A549 treated with CpdA at 1 μM for 4 hours (cell line): ENCODE data around the gene RNF157. TPM values are rescaled to one million over a fixed set of nuclear protein-coding genes. Genes with fewer than 3 reads are reported as not detected.

Source experiments
- total RNA-seq: library from RNA; stranded (reverse); fragments of 200-300 nt; extraction: Qiagen RNA extraction; gene quantifications from 5 replicates; pipeline ENCODE4 v1.2.3, GENCODE V29; 2022; ENCODE audit warnings: low read depth

Gene RNF157
- 5.4 to 10.6 TPM (median 6.3 TPM) in 5 replicates for total RNA-seq

DNA sequence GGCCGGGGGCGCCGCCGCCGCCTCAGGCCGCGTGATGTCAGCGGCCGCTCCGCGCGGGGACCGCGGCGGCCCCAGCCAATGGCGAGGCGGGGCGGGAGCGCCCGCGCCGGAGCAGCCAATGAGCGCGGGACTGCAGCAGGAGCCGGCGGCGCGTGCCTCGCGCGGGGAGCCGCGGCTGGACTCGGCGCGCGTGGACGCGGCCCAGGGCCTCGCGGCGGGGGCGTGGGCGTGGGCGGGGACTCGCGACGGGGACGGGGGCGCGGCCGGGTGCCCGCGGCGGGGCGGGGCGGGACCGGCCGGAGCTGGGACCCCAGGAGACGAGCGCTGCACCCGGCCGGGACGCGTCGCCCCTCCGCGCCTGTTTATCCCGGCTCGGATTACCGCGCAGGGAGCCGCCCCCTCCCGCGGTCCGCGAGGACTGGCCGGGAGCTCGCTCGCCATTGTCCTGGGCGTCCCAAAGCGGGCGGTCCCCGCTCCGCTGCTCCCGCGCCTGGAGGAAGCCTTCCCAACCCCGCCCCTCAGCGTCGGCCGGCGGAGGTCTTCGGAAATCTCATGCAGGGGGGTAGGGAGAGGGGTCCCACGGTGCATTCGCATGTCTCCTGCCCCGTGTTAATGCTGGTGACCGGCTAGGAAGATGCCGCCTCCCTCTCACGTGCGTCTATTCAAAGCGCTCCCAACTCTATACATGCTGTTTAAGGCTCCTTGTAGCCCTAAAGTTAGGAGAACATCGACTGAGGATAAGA, at the start of gene RNF157:
RNF157 (minus strand) TSS at position 33 of the 743 bp plus-strand sequence. CDS start 253 bp downstream, outside the sequence.

DNA sequence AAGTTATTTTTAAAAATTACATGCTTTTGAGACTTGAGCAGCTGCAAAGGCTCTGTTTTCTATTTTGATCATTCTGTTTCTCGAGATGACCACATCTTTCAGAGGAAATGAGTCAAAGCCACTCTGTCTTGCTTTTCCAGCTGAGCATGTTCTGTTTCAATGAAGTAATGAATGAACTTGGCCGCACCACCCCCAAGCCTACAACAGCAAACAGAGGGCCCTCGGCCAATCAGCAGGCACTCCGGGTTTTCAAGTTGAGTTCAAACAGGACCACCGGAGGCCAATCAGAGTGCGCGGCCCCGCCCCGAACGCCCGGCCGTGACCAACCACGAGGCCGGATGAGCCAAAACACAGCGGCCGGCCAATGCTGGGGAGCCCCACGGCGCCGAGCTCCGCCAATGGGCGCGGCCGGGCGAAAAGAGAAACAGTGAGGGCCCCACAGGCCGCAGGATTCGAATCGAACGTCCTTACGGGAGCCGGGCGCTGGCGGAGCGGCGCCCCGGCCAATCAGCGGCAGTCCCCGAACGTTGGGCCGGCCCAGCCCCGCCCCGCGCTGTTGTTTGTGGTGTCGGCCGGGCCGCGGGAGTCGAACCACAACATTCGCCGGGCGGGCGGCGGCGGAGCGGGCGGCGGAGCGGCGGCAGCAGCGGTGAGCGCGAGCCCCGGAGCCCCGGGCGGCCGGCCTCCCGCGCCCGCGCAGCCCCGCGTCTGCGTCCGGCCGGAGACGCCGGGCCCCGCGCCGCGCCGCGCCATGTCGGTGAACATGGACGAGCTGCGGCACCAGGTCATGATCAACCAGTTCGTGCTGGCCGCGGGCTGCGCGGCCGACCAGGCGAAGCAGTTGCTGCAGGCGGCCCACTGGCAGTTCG, 24.7 kb upstream of the RNF157 start, which contains the start of gene UBALD2:
UBALD2 (plus strand) TSS at position 594 of the 869 bp plus-strand sequence; CDS start at position 752, 158 bp downstream.

DNA sequence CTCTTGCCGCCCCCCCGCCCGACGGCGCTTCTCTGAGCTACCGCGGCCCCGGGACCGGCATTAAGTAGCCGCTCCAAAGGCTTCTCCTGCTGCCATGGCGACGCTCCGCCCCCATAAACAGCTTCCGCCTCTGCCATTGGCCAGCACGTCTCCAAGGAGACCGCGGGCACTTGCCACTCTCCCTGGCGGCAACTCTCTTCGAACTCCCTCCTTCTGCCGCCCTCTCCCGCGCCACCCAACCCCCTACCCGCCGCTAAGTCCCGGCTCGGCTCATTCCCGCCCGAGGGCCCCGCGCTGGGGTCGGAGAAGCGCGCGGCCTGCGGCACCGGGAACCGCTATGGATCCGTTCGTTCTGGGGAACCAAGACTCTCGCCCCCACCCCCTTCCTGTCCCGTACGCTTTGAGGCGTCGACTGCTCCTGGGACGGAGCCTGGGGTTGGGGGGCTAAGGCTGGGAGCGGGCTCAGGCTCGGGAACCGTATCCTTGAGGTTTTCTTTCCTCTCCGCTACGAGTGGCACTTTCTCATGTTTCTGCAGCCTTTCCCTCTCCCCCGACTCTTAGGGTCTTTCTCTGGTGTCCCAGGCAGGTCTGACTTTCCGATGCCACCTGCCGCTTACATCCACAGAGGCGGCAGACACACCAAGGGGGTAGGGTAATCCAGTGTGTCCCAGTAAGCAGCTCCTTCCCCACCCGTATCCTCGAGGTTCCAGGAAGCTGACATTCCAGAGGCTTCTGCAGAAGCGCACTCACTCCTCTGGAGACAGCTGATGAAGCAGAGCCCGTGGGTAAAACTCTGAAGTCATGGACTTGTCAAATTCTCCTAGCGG, 98.9 kb downstream of the RNF157 start, which contains the start of gene FOXJ1:
FOXJ1 (minus strand) TSS at position 34 of the 827 bp plus-strand sequence. CDS start 850 bp downstream, outside the sequence.

DNA sequence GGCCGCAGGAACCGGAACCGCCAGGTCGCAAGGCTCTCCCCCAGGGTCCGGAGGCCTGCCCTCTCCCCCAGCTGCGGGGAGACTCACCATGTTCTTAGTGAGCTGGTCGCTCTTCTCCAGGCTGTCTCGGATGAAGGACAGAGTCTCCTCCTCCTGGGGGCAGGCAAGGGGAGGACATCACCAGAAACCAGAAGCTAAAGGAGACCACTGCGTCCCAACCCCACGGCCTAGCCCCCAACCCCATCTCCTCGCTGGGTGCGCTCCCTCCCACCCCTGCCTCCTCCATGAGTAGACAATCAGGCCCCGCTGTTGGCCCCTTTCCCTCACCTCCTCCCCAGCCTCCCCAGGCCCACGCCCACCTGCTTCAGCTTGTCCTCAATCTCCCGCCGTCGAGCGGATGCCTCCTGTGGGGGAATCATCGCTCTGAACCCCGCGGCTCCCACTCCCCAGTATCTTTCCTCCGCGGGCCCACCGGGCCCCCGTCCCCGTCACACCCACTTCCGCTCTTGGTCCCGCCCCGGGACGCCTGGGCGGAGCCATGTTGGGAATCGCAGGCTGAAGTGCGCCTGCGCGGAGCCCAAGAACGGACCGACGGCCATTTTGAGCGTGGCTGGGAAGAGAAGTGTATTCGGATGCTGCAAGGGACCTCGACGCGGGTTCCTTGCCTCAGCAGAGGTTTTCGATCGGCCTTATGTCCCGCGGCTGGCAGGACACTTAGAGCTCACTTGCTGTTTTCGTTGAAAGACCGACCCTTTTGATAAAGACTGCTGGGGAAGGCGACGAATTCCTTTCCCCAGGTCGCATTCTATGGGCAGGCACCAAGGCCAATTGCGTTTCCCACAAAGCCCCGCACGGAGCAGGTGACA, 136.8 kb downstream of the RNF157 start, which contains the start of gene EXOC7:
EXOC7 (minus strand) TSS at position 514 of the 866 bp plus-strand sequence; CDS start at position 419, 95 bp downstream.

Other genes starting within 250 kb of the RNF157 start
- 3.7 to 5.7 TPM (median 5.2 TPM) in 5 replicates for gene CDK3, start 239.6 kb downstream of the RNF157 start, total RNA-seq
- 11.9 to 17.5 TPM (median 15.2 TPM) in 5 replicates for gene EVPL, start 213.2 kb downstream of the RNF157 start, total RNA-seq
- 86.5 to 92.3 TPM (median 88.2 TPM) in 5 replicates for gene SRP68, start 168.0 kb downstream of the RNF157 start, total RNA-seq
- gene GALR2, start 165.7 kb downstream of the RNF157 start, total RNA-seq, result 0.77 to 1.7 TPM (median 1.4 TPM) in 5 replicates
- gene ZACN, start 161.3 kb downstream of the RNF157 start, total RNA-seq, result 0.40 to 0.76 TPM (median 0.59 TPM) in 5 replicates
- 57.6 to 70.2 TPM (median 67.2 TPM) in 5 replicates for gene EXOC7, start 136.7 kb downstream of the RNF157 start, total RNA-seq
- gene FOXJ1, start 99.2 kb downstream of the RNF157 start, total RNA-seq, result 0.23 to 0.40 TPM (median 0.30 TPM) in 5 replicates
- gene UBALD2, start 24.9 kb upstream of the RNF157 start, total RNA-seq, result 50.3 to 85.3 TPM (median 81.5 TPM) in 5 replicates
- 0.91 to 2.4 TPM (median 1.1 TPM) in 5 replicates for gene QRICH2, start 67.8 kb upstream of the RNF157 start, total RNA-seq
- 57.3 to 69.3 TPM (median 63.4 TPM) in 5 replicates for gene PRPSAP1, start 113.4 kb upstream of the RNF157 start, total RNA-seq
- gene SPHK1, start 144.1 kb upstream of the RNF157 start, total RNA-seq, result 46.3 to 67.7 TPM (median 55.5 TPM) in 5 replicates
- gene UBE2O, start 212.7 kb upstream of the RNF157 start, total RNA-seq, result 31.1 to 38.0 TPM (median 34.6 TPM) in 5 replicates
- gene AANAT, start 227.1 kb upstream of the RNF157 start, total RNA-seq, result 0.25 to 0.50 TPM (median 0.31 TPM) in 4 of 5 replicates, not detected in the other